Colonic mucosa (tissue), 4 donors: ENCODE results near the gene IL22RA1. TPM values are rescaled to one million over a fixed set of nuclear protein-coding genes. Genes with fewer than 3 reads are reported as not detected.

Source experiments
- DNase-seq: peaks from one replicate; pipeline ENCODE4 v3.0.0-alpha.2; 2020
- H3K27ac ChIP-seq: fragments of 200-600 bp; one replicate; pipeline ENCODE4 v1.8.0; 2021
- H3K27me3 ChIP-seq: fragments of 200-600 bp; one replicate; pipeline ENCODE4 v1.8.0; 2021
- H3K36me3 ChIP-seq: fragments of 200-600 bp; one replicate; pipeline ENCODE4 v1.8.0; 2021
- H3K4me1 ChIP-seq: fragments of 200-600 bp; one replicate; pipeline ENCODE4 v1.8.0; 2021; ENCODE audit warnings: mild to moderate bottlenecking
- H3K4me3 ChIP-seq: fragments of 200-600 bp; one replicate; pipeline ENCODE4 v1.8.0; 2021
- H3K9ac ChIP-seq, 2 donors: one replicate each; pipeline ENCODE4 v1.7.0; 2013; ENCODE audit warnings: control low read depth in 2 of 2, low read depth in 2 of 2, low read length in 2 of 2
- H3K9me3 ChIP-seq: fragments of 200-600 bp; one replicate; pipeline ENCODE4 v1.8.0; 2021
- CTCF ChIP-seq: fragments of 200-600 bp; IDR thresholded peaks from one replicate; pipeline ENCODE4 v1.8.0; 2022; ENCODE audit warnings: antibody characterized with exemption, mild to moderate bottlenecking
- intact Hi-C: fragments of 100-400 bp; cut with DNase I; formaldehyde crosslinking; loops from one replicate; pipeline ENCODE4 v1.14.1; 2022
- total RNA-seq, 2 donors: library from RNA; stranded (reverse); fragmentation: NEBNext Ultra II Directional in 1 of 2; extraction: Animal tissue kit (Norgen Biotek cat#: 25700) in 1 of 2; gene quantifications; one replicate each; pipeline ENCODE4 v1.2.1, GENCODE V29; 2021
- donor health status: healthy.
- donor health status: DM: no; HTN: no; CAD: no.
- donor health status: DM: no; HTN: no; CAD: no.

Gene IL22RA1
- total RNA-seq, 2 donors from 2014 or later: 15.5 to 17.3 TPM

DNA sequence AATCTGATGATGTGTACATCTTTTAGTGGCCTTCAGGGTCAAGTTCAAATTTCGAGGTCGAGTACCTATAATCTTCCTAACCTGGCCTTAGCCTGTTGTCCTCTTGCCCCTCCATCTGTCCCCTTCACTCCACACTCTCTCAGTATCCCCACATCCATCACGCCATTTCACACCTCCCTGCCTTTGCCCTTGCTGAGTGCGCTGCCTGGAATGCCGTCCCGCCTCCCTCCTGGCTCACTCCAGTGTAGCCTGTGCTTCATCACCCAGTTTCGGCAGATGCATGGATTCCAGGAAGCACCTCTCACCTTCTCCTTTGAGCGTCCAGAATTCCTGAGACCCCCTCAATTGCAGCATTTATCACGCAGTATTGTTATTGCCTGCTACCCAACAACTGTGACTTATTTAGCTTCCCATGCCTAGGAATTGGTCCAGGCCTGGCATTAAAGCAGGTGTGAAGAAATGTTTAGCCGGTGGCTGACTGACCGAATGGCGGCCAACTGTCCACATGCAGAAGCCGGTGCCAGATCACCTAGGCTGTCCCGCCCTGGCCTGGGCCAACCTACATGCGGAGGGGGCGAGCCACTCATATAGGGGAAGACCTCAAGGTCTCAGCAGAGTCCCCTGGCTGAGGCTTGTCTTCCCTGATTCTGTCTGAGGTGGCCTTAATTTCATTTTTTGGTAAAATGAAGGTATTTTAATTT is 65.5 kb downstream of the IL22RA1 start:
- no peak overlapping the region for H3K9ac ChIP-seq
- H3K27me3 ChIP-seq: no peaks in the 10 kb centered on the region
- DNase-seq: no peak
- no peak for TF ChIP-seq CTCF
- intact Hi-C loops: no loop called here
- no peaks in the 10 kb centered on the region for H3K4me1 ChIP-seq
- no peak overlapping the region for H3K27ac ChIP-seq
- H3K36me3 ChIP-seq: no peaks in the 10 kb centered on the region
- no peak overlapping the region for H3K4me3 ChIP-seq
- no peaks in the 10 kb centered on the region for H3K9me3 ChIP-seq

- Histone ChIP-seq H3K27ac (no peak overlapping the region), H3K27me3 (no peaks in the 10 kb centered on the region), H3K9ac (no peak overlapping the region), H3K9me3 (no peaks in the 10 kb centered on the region), H3K4me3 (no peak overlapping the region), H3K36me3 (no peaks in the 10 kb centered on the region), H3K4me1 (no peaks in the 10 kb centered on the region)
- DNase-seq: no peak
- intact Hi-C loops: no loop called here
- no peak for TF ChIP-seq CTCF
These were observed 67.0 kb downstream of the IL22RA1 start for GRCh38 chr1:24075946-24076345.

- no peaks in the 10 kb centered on the region for H3K9me3 ChIP-seq
- no peaks in the 10 kb centered on the region for H3K27me3 ChIP-seq
- intact Hi-C loops: no loop called here
- no peaks in the 10 kb centered on the region for H3K4me1 ChIP-seq
- TF ChIP-seq CTCF: no peak
- no peak overlapping the region for H3K4me3 ChIP-seq
- no peak overlapping the region for H3K9ac ChIP-seq
- DNase-seq: no peak
- no peaks in the 10 kb centered on the region for H3K36me3 ChIP-seq
- no peak overlapping the region for H3K27ac ChIP-seq
These were observed 67.4 kb downstream of the IL22RA1 start for GRCh38 chr1:24075590-24075854.

GRCh38 chr1:24074817-24075589 is 67.9 kb downstream of the IL22RA1 start:
- Histone ChIP-seq H3K4me3 (no peak overlapping the region), H3K36me3 (no peaks in the 10 kb centered on the region), H3K27me3 (no peaks in the 10 kb centered on the region), H3K27ac (no peak overlapping the region), H3K9me3 (no peaks in the 10 kb centered on the region), H3K4me1 (no peaks in the 10 kb centered on the region), H3K9ac (no peak overlapping the region)
- no peak for TF ChIP-seq CTCF
- DNase-seq: no peak
- intact Hi-C loops: loop anchor here (5.0 kb wide), 1 partner anchor 37 kb away; the partner anchor contains the start of gene MYOM3

DNA sequence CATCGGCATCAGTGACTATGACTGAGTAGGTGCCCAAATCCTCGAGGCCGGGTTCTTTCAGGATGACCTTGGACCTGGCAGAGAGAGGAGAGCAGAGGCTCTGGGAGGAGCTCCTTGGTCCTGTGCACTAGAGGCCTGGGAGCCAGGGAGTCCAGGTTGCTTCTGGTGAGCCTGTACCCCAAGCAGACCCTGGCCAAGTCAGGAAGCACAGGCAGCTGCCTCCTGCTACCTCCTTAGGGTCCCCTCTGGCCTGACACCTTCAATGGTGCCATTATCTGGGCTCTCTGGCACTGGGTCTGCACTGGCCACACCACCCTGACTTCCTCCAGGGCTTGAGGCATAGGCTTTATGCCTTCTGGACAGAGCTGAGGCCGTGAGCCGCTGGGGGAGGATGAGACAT is 68.7 kb downstream of the IL22RA1 start:
- no peaks in the 10 kb centered on the region for H3K36me3 ChIP-seq
- H3K9me3 ChIP-seq: no peaks in the 10 kb centered on the region
- intact Hi-C loops: loop anchor here (5.0 kb wide), 1 partner anchor 38 kb away; the partner anchor contains the start of gene MYOM3
- no peak for TF ChIP-seq CTCF
- H3K9ac ChIP-seq: no peak overlapping the region
- no peaks in the 10 kb centered on the region for H3K4me1 ChIP-seq
- H3K27ac ChIP-seq: no peak overlapping the region
- H3K4me3 ChIP-seq: no peak overlapping the region
- no peak for DNase-seq
- no peaks in the 10 kb centered on the region for H3K27me3 ChIP-seq
